ENCODE data around the gene IVNS1ABP. TPM values are rescaled to one million over a fixed set of nuclear protein-coding genes. Genes with fewer than 3 reads are reported as not detected.

The IVNS1ABP gene
- total and polyA plus RNA-seq, 9 of the 15 experiments (the other 6 are each of a cell fraction or from before 2014, with no cell fraction given): 30.6 to 126 (median 77.7) TPM

DNA sequence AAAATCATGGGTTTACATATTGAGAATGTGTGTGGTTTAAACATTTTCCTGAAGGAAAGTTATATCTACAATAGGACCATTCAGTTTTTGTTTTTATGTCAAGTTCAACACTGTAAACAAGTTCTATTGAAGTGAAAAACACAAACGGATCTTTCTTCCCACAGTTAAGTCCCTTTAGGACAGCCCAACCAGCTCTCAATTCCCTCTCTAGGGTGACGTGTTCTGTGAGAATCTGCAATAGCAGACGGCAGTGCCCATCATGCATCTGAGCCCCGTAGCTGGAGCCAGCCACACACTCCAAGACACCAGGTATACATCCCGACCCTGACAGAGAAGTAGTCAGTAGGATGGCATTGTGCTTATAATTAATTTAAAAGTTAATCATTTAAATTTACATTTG lies 26.3 kb upstream of the IVNS1ABP start:
- ATAC-seq (peak; percentile 24; the same call in 1 of the 3 replicates), DNase-seq (ENCODE audit: extremely low read depth in 1 of 4, low spot score in 3 of 4) (no peak), FAIRE-seq (no peak)
- ChIA-PET POLR2A (no interaction called here), CTCF (ENCODE audit: low intra/inter-chr PET ratio) (no interaction called here)
- H3K9me1 ChIP-seq (ENCODE audit: control insufficient read depth, insufficient read depth, low read length): no peaks in the 10 kb centered on the region
- H3K36me3 ChIP-seq (ENCODE audit: control insufficient read depth, insufficient read depth, low read length): no peaks in the 10 kb centered on the region
- in situ Hi-C loops (cut with MboI) (no loop called here), intact Hi-C loops (cut with micrococcal nuclease) (no loop called here)
- WGBS (ENCODE audit: insufficient coverage, low coverage, missing lambda C conversion rate): 33% methylated on average over 5 of the region's 5 CpGs
- H3K4me2 ChIP-seq (ENCODE audit: insufficient read depth, low read length): no peak overlapping the region
- no peaks in the 10 kb centered on the region for H4K20me1 ChIP-seq (replicated peaks; ENCODE audit: control insufficient read depth, insufficient read depth, low read length)
- no peak overlapping the region for H3K4me3 ChIP-seq
- BruUV-seq (replicated peaks): no TSS peak
- no peaks in the 10 kb centered on the region for H3K9me3 ChIP-seq (replicated peaks; ENCODE audit: control insufficient read depth, insufficient read depth, low read depth, low read length)
- no peaks in the 10 kb centered on the region for H3K79me2 ChIP-seq (ENCODE audit: control insufficient read depth, insufficient read depth, low read length)
- H3K27me3 ChIP-seq (ENCODE audit: control insufficient read depth in 2 of 2, insufficient read depth in 2 of 2, low read length in 2 of 2): no peaks in the 10 kb centered on the region
- no peaks in the 10 kb centered on the region; a peak in 1 of 5 replicates for H3K4me1 ChIP-seq (replicated peaks in 1 of 2; ENCODE audit: control insufficient read depth in 2 of 2, insufficient read depth in 2 of 2, low read length in 2 of 2)
- H2AFZ ChIP-seq (ENCODE audit: low read depth, low read length): peak overlapping the region; percentile 16; the same call in 1 of the 2 replicates
- no peak overlapping the region for H3K9ac ChIP-seq (ENCODE audit: insufficient read depth in 1 of 2, low read depth in 2 of 2, low read length in 2 of 2)
- no peak overlapping the region for H3K27ac ChIP-seq (ENCODE audit: extremely low read depth, low read depth, low read length)
- TF ChIP-seq, protein P1, sequence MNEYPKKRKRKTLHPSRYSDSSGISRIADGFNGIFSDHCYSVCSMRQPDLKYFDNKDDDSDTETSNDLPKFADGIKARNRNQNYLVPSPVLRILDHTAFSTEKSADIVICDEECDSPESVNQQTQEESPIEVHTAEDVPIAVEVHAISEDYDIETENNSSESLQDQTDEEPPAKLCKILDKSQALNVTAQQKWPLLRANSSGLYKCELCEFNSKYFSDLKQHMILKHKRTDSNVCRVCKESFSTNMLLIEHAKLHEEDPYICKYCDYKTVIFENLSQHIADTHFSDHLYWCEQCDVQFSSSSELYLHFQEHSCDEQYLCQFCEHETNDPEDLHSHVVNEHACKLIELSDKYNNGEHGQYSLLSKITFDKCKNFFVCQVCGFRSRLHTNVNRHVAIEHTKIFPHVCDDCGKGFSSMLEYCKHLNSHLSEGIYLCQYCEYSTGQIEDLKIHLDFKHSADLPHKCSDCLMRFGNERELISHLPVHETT (CRISPR knock-in tag; conservative IDR thresholded peaks at IDR 0.05 in 1 of 2, IDR thresholded peaks at IDR 0.05 in 1 of 2): no peak
- TF ChIP-seq MEF2D (tag; conservative IDR thresholded peaks at IDR 0.05; ENCODE audit: low read depth) (no peak), ZC3H4 (CRISPR knock-in tag; IDR thresholded peaks at IDR 0.05; ENCODE audit: borderline replicate concordance) (no peak), RBM22 (IDR thresholded peaks at IDR 0.05; ENCODE audit: low read depth, low read length, poor library complexity, severe bottlenecking) (no peak), SMARCA4 (IDR thresholded peaks at IDR 0.05) (no peak), ZNF133 (CRISPR knock-in tag; IDR thresholded peaks at IDR 0.05) (no peak), FOXK2 (conservative IDR thresholded peaks at IDR 0.05 in 1 of 2, IDR thresholded peaks at IDR 0.05 in 1 of 2; ENCODE audit: low read depth in 2 of 2) (no peak), RAD51 (IDR thresholded peaks at IDR 0.05; ENCODE audit: borderline replicate concordance, low read depth) (no peak)
- TF ChIP-seq, protein P2, sequence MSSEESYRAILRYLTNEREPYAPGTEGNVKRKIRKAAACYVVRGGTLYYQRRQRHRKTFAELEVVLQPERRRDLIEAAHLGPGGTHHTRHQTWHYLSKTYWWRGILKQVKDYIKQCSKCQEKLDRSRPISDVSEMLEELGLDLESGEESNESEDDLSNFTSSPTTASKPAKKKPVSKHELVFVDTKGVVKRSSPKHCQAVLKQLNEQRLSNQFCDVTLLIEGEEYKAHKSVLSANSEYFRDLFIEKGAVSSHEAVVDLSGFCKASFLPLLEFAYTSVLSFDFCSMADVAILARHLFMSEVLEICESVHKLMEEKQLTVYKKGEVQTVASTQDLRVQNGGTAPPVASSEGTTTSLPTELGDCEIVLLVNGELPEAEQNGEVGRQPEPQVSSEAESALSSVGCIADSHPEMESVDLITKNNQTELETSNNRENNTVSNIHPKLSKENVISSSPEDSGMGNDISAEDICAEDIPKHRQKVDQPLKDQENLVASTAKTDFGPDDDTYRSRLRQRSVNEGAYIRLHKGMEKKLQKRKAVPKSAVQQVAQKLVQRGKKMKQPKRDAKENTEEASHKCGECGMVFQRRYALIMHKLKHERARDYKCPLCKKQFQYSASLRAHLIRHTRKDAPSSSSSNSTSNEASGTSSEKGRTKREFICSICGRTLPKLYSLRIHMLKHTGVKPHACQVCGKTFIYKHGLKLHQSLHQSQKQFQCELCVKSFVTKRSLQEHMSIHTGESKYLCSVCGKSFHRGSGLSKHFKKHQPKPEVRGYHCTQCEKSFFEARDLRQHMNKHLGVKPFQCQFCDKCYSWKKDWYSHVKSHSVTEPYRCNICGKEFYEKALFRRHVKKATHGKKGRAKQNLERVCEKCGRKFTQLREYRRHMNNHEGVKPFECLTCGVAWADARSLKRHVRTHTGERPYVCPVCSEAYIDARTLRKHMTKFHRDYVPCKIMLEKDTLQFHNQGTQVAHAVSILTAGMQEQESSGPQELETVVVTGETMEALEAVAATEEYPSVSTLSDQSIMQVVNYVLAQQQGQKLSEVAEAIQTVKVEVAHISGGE (CRISPR knock-in tag; IDR thresholded peaks at IDR 0.05): no peak
- TF ChIP-seq, protein P3, sequence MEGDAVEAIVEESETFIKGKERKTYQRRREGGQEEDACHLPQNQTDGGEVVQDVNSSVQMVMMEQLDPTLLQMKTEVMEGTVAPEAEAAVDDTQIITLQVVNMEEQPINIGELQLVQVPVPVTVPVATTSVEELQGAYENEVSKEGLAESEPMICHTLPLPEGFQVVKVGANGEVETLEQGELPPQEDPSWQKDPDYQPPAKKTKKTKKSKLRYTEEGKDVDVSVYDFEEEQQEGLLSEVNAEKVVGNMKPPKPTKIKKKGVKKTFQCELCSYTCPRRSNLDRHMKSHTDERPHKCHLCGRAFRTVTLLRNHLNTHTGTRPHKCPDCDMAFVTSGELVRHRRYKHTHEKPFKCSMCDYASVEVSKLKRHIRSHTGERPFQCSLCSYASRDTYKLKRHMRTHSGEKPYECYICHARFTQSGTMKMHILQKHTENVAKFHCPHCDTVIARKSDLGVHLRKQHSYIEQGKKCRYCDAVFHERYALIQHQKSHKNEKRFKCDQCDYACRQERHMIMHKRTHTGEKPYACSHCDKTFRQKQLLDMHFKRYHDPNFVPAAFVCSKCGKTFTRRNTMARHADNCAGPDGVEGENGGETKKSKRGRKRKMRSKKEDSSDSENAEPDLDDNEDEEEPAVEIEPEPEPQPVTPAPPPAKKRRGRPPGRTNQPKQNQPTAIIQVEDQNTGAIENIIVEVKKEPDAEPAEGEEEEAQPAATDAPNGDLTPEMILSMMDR (IDR thresholded peaks at IDR 0.05 in 2 of 3, conservative IDR thresholded peaks at IDR 0.05 in 1 of 3; ENCODE audit: insufficient read depth in 2 of 3, low read depth in 1 of 3, low read length in 3 of 3): no peak
- TF ChIP-seq, protein P4, sequence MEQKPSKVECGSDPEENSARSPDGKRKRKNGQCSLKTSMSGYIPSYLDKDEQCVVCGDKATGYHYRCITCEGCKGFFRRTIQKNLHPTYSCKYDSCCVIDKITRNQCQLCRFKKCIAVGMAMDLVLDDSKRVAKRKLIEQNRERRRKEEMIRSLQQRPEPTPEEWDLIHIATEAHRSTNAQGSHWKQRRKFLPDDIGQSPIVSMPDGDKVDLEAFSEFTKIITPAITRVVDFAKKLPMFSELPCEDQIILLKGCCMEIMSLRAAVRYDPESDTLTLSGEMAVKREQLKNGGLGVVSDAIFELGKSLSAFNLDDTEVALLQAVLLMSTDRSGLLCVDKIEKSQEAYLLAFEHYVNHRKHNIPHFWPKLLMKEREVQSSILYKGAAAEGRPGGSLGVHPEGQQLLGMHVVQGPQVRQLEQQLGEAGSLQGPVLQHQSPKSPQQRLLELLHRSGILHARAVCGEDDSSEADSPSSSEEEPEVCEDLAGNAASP (IDR thresholded peaks at IDR 0.05): no peak
- TF ChIP-seq, protein P5, sequence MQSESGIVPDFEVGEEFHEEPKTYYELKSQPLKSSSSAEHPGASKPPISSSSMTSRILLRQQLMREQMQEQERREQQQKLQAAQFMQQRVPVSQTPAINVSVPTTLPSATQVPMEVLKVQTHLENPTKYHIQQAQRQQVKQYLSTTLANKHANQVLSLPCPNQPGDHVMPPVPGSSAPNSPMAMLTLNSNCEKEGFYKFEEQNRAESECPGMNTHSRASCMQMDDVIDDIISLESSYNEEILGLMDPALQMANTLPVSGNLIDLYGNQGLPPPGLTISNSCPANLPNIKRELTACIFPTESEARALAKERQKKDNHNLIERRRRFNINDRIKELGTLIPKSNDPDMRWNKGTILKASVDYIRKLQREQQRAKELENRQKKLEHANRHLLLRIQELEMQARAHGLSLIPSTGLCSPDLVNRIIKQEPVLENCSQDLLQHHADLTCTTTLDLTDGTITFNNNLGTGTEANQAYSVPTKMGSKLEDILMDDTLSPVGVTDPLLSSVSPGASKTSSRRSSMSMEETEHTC (IDR thresholded peaks at IDR 0.05): no peak
